Erythroblast (primary cell): Measurements from ENCODE around the gene SLC38A9.
"Not testable (repeated sequence)": the region's sequence is repeated elsewhere in the genome, so short reads cannot be mapped to it uniquely, and the experiment has no call there.

ENCODE experiments used
- DNase-seq, 2 experiments: peaks; one replicate each; lab custom pipeline; 2025; lab: John Stamatoyannopoulos, UW
- GATA1 ChIP-seq: IDR thresholded peaks from 2 replicates; pipeline ENCODE4 v1.6.1; 2011; ENCODE audit warnings: low read depth, mild to moderate bottlenecking, control low read depth, low read length, moderate library complexity
- POLR2A ChIP-seq: IDR thresholded peaks from 2 replicates; pipeline ENCODE4 v1.6.1; 2011; ENCODE audit warnings: mild to moderate bottlenecking, low read length

Gene SLC38A9

DNA sequence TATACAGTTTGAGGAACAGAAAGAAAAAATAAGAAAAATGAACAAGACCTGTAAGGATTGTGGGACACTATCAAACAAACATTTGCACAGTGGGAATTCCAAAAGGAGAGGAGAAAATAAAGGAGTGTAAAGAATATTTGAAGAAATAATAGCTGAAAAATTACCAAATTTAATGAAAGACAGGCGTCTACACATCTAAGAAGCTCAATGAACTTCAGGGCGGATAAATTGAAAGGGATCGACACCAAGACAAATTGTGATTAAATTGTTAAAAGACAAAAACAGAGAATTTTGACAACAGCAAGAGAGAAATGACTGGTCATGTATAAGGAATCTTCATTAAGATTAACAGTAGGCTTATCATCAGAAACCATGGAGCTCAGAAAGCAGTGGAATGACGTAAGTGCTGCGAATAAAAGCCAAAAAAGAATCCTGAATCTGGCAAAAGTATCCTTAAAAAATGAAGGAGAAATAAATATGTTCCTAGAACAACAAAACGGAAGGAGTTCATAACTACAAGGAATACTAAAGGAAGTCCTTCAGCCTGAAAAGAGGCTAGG is 3.5 kb upstream of the SLC38A9 start:
- no peak for TF ChIP-seq POLR2A
- TF ChIP-seq GATA1, result no peak
- DNase-seq, result no peak

- DNase-seq, result no peak
- TF ChIP-seq GATA1, result no peak
These were observed 2.6 kb upstream of the SLC38A9 start for GRCh38 chr5:55714749-55715148.

- TF ChIP-seq POLR2A (no peak), GATA1 (no peak)
- no peak for DNase-seq
These were observed 2.2 kb upstream of the SLC38A9 start for GRCh38 chr5:55714339-55714738.

- DNase-seq, result no peak
These were observed 1.7 kb upstream of the SLC38A9 start for GRCh38 chr5:55713871-55714270.

GRCh38 chr5:55711507-55712022 is 559 bp downstream of the SLC38A9 start:
- peak; percentile 31 to 54 for DNase-seq
- TF ChIP-seq GATA1, result no peak

More at GRCh38 chr5:55713871-55714270, 1.7 kb upstream of the SLC38A9 start:
- TF ChIP-seq POLR2A (no peak), GATA1 (no peak)

DNA sequence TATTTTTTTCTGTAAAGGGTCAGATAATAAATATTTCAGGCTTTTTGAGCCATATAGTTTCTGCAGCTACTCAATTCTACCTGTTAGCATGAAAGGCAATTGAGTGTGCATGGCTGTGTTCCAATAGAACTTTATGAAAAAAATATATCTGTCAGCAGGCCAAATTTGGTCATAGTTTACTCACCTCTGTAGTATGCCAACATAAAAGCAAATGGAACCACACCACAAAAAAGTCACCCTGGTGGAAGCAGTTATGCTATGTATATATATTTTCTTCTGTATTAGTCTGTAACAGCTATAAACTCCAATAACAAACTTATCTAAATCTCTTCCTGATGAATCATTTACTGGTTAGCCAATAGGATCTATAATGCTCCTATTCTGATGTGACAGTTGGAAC is 3.4 kb downstream of the SLC38A9 start:
- DNase-seq, result no peak

GRCh38 chr5:55706230-55706629 is 5.9 kb downstream of the SLC38A9 start:
- TF ChIP-seq GATA1 (no peak), POLR2A (no peak)
- no peak for DNase-seq

More for the DNA sequence above, 3.4 kb downstream of the SLC38A9 start:
- TF ChIP-seq GATA1 (no peak), POLR2A (no peak)

DNA sequence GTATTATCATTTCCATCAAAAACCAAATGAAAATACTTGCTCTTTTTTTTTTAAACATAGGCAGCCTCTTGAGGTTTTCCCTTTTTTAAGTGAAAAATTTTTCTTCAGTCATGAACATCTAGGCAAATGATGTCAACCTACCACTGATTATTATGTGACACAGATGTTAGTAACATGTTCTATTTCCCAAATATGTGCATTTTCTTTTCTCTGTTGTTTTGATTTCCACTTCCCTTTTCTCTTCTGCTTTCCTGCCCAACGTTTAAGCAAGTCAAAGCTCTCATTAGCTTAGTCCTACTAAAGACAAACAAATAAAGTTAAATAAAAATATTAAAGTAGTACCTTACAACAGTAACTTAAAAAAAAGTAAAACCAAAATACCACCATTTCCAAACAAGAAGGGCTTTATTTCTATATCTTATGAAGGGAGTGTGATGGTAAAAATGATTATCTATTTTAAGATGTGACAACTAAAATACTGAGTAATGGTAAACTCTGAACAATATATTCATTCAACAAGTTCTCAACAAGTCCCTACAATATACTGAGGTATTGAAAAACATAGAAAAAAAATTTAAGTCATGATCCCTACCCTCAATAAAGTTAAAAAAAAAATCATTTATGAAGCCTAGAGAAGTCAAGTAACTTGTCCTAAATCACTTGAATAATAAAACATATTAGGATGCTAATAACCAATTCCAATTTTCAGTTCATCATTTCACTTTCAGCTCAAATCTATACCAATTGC is 9.4 kb downstream of the SLC38A9 start:
- no peak for TF ChIP-seq GATA1
- no peak for TF ChIP-seq POLR2A
- DNase-seq, result no peak

DNA sequence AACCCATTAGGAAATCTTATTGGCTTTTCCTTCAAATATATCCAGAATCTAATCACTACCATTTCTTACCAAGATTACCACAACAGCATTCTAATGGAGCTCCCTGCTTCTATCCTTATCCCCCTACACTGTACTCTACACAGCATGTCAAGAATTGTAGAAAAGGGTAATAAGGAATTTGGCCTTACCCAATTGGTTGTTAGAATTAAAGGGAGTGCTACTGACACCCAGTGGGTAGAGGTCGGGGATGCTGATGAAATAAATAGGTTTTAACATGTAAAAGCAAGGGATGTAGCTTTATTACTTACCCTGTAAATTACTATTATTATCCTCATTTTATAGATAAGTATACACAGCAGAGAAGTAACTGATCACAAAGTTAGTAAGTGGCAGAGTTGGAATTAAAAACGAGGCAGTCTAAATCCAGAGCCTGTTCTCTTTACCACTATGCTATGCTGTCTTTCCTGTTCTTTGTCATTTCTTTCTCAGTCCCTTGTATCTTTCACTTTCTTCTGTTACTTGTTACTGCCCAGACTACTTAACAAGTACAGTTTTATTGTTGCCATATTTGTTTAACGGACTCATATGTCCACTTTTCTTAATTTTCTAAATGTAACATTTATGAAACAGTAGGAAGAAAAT is 10.5 kb downstream of the SLC38A9 start:
- DNase-seq, result peak in 1 of 2 experiments; percentile 2
- TF ChIP-seq POLR2A (no peak), GATA1 (no peak)

GRCh38 chr5:55700745-55701144 is 11.4 kb downstream of the SLC38A9 start:
- no peak for DNase-seq
- TF ChIP-seq POLR2A, result no peak
- no peak for TF ChIP-seq GATA1

- TF ChIP-seq GATA1 (no peak), POLR2A (no peak)
- no peak for DNase-seq
These were observed 13.0 kb downstream of the SLC38A9 start for GRCh38 chr5:55699041-55699688.

GRCh38 chr5:55696704-55697103 is 15.4 kb downstream of the SLC38A9 start:
- not testable (repeated sequence) for DNase-seq

GRCh38 chr5:55694152-55694830 is 17.8 kb downstream of the SLC38A9 start:
- TF ChIP-seq GATA1 (no peak), POLR2A (no peak)
- peak; percentile 16 to 30 for DNase-seq

- no peak for DNase-seq
- TF ChIP-seq POLR2A (no peak), GATA1 (no peak)
These were observed 19.6 kb downstream of the SLC38A9 start for GRCh38 chr5:55692509-55692908.
